CD8-positive, alpha-beta memory T cell (primary cell): Measurements from ENCODE around the gene RNF121. TPM values are rescaled to one million over a fixed set of nuclear protein-coding genes. Genes with fewer than 3 reads are reported as not detected.

Source experiments
- CTCF ChIA-PET: fragments of 350-600 bp; sonication (Branson Sonifier 250); formaldehyde crosslinking; loops from one replicate; lab custom pipeline; 2021; ENCODE audit warnings: antibody characterized with exemption; lab: Charles Lee
- POLR2A ChIA-PET: fragments of 350-600 bp; sonication (Branson Sonifier 250); formaldehyde crosslinking; loops from one replicate; lab custom pipeline; 2021; ENCODE audit warnings: antibody characterized with exemption; lab: Charles Lee
- DNase-seq, 5 donors: peaks; one replicate each; pipeline versions ENCODE4 v3.0.0 to v3.0.0-alpha.2; 2020 to 2022; ENCODE audit warnings: mixed read lengths in 1 of 5
- H3K27ac ChIP-seq: one replicate; pipeline ENCODE4 v1.7.0; 2013; ENCODE audit warnings: low read depth, mild to moderate bottlenecking, low read length, moderate library complexity
- H3K27me3 ChIP-seq: 2 replicates; pipeline ENCODE4 v1.7.0; 2013; ENCODE audit warnings: low read length, mild to moderate bottlenecking; ENCODE audit not compliant: insufficient read depth, poor library complexity, severe bottlenecking
- H3K36me3 ChIP-seq: 2 replicates; pipeline ENCODE4 v1.7.0; 2013; ENCODE audit warnings: mild to moderate bottlenecking, low read length, moderate library complexity; ENCODE audit not compliant: insufficient read depth
- H3K4me1 ChIP-seq: 2 replicates; pipeline ENCODE4 v1.7.0; 2013; ENCODE audit warnings: mild to moderate bottlenecking, low read length, moderate library complexity; ENCODE audit not compliant: insufficient read depth
- H3K4me3 ChIP-seq: 2 replicates; pipeline ENCODE4 v1.7.0; 2013; ENCODE audit warnings: mild to moderate bottlenecking, low read length
- H3K9me3 ChIP-seq: 2 replicates; pipeline ENCODE4 v1.7.0; 2013; ENCODE audit warnings: mild to moderate bottlenecking, low read length
- H3K27ac Mint-ChIP-seq, 8 donors: one replicate each; pipeline ENCODE4 v1.8.0; 2020 to 2021; ENCODE audit warnings: mixed read lengths in 8 of 8, mild to moderate bottlenecking in 6 of 8, inconsistent platforms in 3 of 8, moderate library complexity in 3 of 8
- H3K27me3 Mint-ChIP-seq, 2 donors: one replicate each; pipeline ENCODE4 v1.8.0; 2020 to 2021; ENCODE audit warnings: mixed read lengths in 2 of 2, mild to moderate bottlenecking in 1 of 2, moderate library complexity in 1 of 2
- H3K36me3 Mint-ChIP-seq, 3 donors: one replicate each; pipeline ENCODE4 v1.8.0; 2020 to 2021; ENCODE audit warnings: mixed read lengths in 3 of 3, inconsistent platforms in 1 of 3, mild to moderate bottlenecking in 1 of 3
- H3K4me1 Mint-ChIP-seq, 3 donors: one replicate each; pipeline ENCODE4 v1.8.0; 2020 to 2021; ENCODE audit warnings: mixed read lengths in 3 of 3, inconsistent platforms in 1 of 3, mild to moderate bottlenecking in 1 of 3
- H3K4me3 Mint-ChIP-seq, 7 donors: one replicate each; pipeline ENCODE4 v1.8.0; 2020 to 2021; ENCODE audit warnings: mixed read lengths in 7 of 7, mild to moderate bottlenecking in 6 of 7, moderate library complexity in 4 of 7, inconsistent platforms in 2 of 7
- H3K9me3 Mint-ChIP-seq, 5 donors: one replicate each; pipeline ENCODE4 v1.8.0; 2020 to 2022; ENCODE audit warnings: mixed read lengths in 5 of 5, mild to moderate bottlenecking in 3 of 5, moderate library complexity in 2 of 5, inconsistent platforms in 1 of 5
- polyA plus RNA-seq: library from polyadenylated mRNA; unstranded; fragments of 300-500 nt; fragmentation: Illumina TruSeq; gene quantifications from one replicate; pipeline ENCODE4 v1.2.3, GENCODE V29; 2021
- total RNA-seq, 2 experiments: library from RNA; stranded (reverse); gene quantifications; one replicate each; pipeline ENCODE4 v1.2.3, GENCODE V29; 2021

The RNF121 gene
- total and polyA plus RNA-seq, 3 experiments from 2014 or later, result 9.4 to 62.1 (median 57.3) TPM

DNA sequence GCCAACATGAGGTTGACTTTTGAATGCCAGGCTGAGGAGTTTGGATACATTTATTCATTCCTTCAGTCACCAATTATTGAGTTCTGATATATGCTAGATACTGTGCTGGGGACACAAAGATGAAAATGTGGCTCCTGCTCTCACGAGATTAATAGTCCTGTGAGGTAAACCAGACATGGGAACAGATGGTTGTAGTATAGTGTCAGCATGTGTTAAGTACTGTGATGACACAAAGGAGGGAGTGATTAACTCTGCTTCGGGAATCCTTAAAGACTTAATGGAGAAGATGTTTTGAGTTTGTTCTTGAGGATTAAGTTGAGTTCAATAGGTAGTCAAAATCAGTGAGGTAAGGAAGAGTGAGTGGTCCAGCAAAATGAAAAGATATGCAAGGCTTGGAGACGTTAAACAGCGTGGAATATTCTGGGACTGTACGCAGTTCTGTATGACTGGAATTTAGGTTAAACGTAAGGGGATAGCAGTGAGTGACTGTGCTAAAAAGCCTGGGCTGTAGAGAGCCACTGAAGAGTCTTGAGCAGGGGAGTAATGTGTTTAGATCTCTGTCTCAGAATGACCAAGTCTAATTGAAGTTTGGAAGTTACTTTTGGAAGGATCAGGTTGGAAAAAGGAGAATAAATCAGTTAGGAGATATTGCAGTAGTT is 11.8 kb downstream of the RNF121 start:
- Mint-ChIP-seq H3K4me3 (no peak overlapping the region), H3K4me1 (peaks cover 10 to 23% (median 23%) of the 10 kb centered on the region in 3 donors), H3K27me3 (no peaks in the 10 kb centered on the region), H3K27ac (no peak overlapping the region), H3K36me3 (peaks cover 0 to 24% (median 9%) of the 10 kb centered on the region in 3 donors), H3K9me3 (no peaks in the 10 kb centered on the region)
- Histone ChIP-seq H3K27me3 (no peaks in the 10 kb centered on the region), H3K27ac (no peak overlapping the region), H3K4me1 (no peaks in the 10 kb centered on the region), H3K36me3 (no peaks in the 10 kb centered on the region), H3K4me3 (no peak overlapping the region), H3K9me3 (no peaks in the 10 kb centered on the region)
- POLR2A ChIA-PET, result no interaction called here
- CTCF ChIA-PET, result no interaction called here
- no peak for DNase-seq

DNA sequence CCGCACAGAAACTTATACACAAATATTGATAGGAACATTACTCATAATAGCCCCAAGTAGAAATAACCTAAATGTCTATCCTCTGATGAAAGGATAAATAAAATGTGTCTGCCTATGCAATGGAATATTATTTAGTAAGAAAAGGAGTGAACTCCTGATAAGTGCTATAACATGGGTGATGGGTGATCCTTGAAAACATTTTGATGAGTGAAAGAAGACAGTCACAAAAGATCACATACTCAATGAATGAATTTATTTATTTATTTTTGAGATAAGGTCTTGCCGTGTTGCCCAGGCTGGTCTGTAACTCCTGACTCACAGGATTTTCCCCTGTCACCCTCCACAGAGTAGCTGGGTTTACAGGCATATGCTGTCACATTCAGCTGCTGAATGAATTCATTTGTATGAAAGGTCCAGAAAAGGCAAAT is 17.3 kb downstream of the RNF121 start:
- Histone ChIP-seq H3K4me1 (no peaks in the 10 kb centered on the region), H3K27me3 (no peaks in the 10 kb centered on the region), H3K4me3 (no peak overlapping the region), H3K27ac (no peak overlapping the region), H3K36me3 (no peaks in the 10 kb centered on the region), H3K9me3 (no peaks in the 10 kb centered on the region)
- Mint-ChIP-seq H3K4me3 (no peak overlapping the region), H3K36me3 (peaks cover 0 to 12% (median 1%) of the 10 kb centered on the region in 3 donors), H3K27me3 (no peaks in the 10 kb centered on the region), H3K27ac (peak overlapping the region in 2 of 8 donors; percentile 15 to 39), H3K9me3 (no peaks in the 10 kb centered on the region), H3K4me1 (peaks cover 15 to 33% (median 28%) of the 10 kb centered on the region in 3 donors)
- DNase-seq, result no peak
- ChIA-PET POLR2A (no interaction called here), CTCF (no interaction called here)

DNA sequence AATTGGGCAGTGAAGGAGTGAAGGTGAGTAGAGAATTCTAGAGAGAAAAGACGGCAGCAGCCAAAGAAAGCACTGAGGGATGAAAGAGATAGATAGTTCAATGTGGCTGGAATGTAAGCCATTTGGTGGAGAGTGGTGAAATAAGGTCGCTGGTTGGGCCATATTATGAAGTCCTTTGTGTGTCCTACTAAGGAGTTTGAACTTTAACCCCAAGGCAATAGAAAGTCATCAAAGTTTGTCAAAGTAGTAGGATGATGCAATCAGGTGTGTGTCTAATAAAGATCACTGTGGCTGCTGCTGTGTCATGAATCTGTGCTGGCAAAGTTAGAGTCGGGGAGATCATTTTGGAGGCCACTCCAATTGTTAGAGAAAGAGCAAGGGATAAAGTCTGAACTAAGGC is 18.7 kb downstream of the RNF121 start:
- Histone ChIP-seq H3K27me3 (no peaks in the 10 kb centered on the region), H3K27ac (no peak overlapping the region), H3K4me1 (no peaks in the 10 kb centered on the region), H3K36me3 (no peaks in the 10 kb centered on the region), H3K4me3 (no peak overlapping the region), H3K9me3 (no peaks in the 10 kb centered on the region)
- H3K9me3 Mint-ChIP-seq, result no peaks in the 10 kb centered on the region
- no peaks in the 10 kb centered on the region for H3K27me3 Mint-ChIP-seq
- H3K27ac Mint-ChIP-seq, result peak overlapping the region in 1 of 8 donors; percentile 47
- DNase-seq, result no peak
- peaks cover 0 to 12% (median 1%) of the 10 kb centered on the region in 3 donors for H3K36me3 Mint-ChIP-seq
- H3K4me1 Mint-ChIP-seq, result peaks cover 17 to 36% (median 28%) of the 10 kb centered on the region in 3 donors
- H3K4me3 Mint-ChIP-seq, result no peak overlapping the region
- CTCF ChIA-PET, result no interaction called here
- POLR2A ChIA-PET, result no interaction called here

DNA sequence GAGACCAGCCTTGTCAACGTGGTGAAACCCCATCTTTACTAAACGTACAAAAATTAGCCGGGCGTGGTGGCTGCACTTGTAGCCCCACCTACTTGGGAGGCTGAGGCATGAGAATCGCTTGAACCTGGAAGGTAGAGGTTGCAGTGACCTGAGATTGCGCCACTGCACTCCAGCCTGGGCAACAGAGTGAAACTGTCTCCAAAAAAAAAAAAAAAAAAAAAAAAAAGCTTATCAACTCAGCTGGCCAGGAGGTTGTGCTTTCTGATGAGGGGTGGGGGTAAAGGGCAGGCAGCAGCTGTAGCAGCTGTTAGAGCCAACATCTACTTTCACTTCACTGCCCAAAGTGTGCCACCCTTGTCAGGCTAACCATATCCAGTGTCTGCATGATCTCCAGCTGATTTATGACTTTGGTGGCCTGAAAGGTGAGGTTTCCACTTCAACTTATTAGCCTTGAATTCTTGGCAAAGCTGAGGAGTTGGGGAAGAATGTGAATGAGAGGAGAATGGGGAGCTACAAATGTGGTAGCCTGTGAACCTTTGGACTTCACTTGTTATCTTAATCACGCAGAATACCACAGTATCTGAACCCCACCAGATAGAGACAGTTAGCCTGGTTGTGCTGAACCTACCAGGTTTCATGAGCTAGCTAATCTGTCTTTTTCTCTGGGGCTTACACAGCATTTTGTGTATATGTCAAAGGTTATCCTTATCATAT is 19.6 kb downstream of the RNF121 start:
- ChIA-PET POLR2A (no interaction called here), CTCF (interaction anchor here (1.0 kb wide), 1 partner anchor 28 kb away, joined by 4 read pairs; no protein-coding TSS in a partner anchor)
- no peak for DNase-seq
- Histone ChIP-seq H3K36me3 (no peaks in the 10 kb centered on the region), H3K27ac (no peak overlapping the region), H3K4me1 (no peaks in the 10 kb centered on the region), H3K27me3 (no peaks in the 10 kb centered on the region), H3K9me3 (no peaks in the 10 kb centered on the region), H3K4me3 (no peak overlapping the region)
- Mint-ChIP-seq H3K27ac (peak overlapping the region in 1 of 8 donors; percentile 71), H3K9me3 (no peaks in the 10 kb centered on the region), H3K4me1 (peaks cover 17 to 36% (median 26%) of the 10 kb centered on the region in 3 donors), H3K4me3 (no peak overlapping the region), H3K36me3 (peaks cover 0 to 12% (median 1%) of the 10 kb centered on the region in 3 donors), H3K27me3 (no peaks in the 10 kb centered on the region)

DNA sequence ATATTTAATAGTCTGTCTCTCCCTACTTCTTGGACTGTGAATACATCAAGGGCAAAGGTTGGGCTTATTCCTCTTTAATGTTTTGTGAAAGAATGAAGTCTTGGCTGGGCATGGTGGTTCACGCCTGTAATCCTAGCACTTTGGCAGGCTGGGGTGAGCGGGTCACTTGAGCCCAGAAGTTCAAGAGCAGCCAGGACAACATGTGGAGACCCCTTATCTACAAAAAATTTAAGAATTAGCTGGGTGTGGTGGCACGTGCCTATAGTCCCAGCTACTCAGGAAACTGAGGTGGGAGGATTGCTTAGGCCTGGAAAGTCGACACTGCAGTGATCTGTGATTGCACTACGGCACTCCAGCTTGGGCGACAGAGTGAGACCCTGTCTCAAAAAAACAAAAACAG is 20.2 kb downstream of the RNF121 start:
- H3K4me3 ChIP-seq, result no peak overlapping the region
- POLR2A ChIA-PET, result no interaction called here
- no peak for DNase-seq
- no peaks in the 10 kb centered on the region for H3K9me3 Mint-ChIP-seq
- H3K27me3 Mint-ChIP-seq, result no peaks in the 10 kb centered on the region
- no peaks in the 10 kb centered on the region for H3K36me3 ChIP-seq
- no peaks in the 10 kb centered on the region for H3K9me3 ChIP-seq
- peaks cover 0 to 12% (median 1%) of the 10 kb centered on the region in 3 donors for H3K36me3 Mint-ChIP-seq
- H3K4me1 Mint-ChIP-seq, result peaks cover 21 to 38% (median 27%) of the 10 kb centered on the region in 3 donors
- CTCF ChIA-PET, result interaction anchor here (1.0 kb wide), 1 partner anchor 28 kb away, joined by 4 read pairs; no protein-coding TSS in a partner anchor
- H3K4me1 ChIP-seq, result no peaks in the 10 kb centered on the region
- no peak overlapping the region for H3K27ac ChIP-seq
- no peaks in the 10 kb centered on the region for H3K27me3 ChIP-seq
- H3K27ac Mint-ChIP-seq, result peak overlapping the region in 1 of 8 donors; percentile 38
- H3K4me3 Mint-ChIP-seq, result no peak overlapping the region

DNA sequence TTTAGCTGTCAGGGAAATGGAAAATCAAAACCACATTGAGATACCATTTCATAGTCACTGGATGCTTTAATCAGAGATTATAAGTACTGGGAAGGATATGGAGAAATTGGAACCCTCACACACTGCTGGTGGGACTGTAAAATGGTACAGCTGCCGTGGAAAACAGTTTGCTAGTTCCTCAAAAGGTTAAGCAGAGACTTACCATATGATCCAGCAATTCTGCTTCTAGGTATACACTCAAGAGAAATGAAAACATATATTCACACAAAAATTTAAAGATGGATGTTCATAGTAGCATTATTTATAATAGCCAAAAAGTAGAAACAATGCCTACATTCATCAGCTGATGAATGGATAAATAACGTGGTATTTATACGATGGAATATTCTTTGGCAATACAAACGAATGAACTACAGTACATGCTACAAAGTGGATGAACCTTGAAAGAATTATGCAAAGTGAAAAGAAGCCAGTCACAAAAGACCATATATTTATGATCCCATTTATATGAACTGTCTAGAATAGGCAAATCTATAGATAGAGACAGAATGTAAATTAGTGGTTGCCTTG is 23.0 kb downstream of the RNF121 start:
- Histone ChIP-seq H3K4me1 (no peaks in the 10 kb centered on the region), H3K4me3 (no peak overlapping the region), H3K27ac (no peak overlapping the region), H3K27me3 (no peaks in the 10 kb centered on the region), H3K36me3 (no peaks in the 10 kb centered on the region), H3K9me3 (no peaks in the 10 kb centered on the region)
- H3K27me3 Mint-ChIP-seq, result no peaks in the 10 kb centered on the region
- ChIA-PET POLR2A (no interaction called here), CTCF (no interaction called here)
- peak overlapping the region in 1 of 8 donors; percentile 37 for H3K27ac Mint-ChIP-seq
- no peak overlapping the region for H3K4me3 Mint-ChIP-seq
- DNase-seq, result no peak
- no peaks in the 10 kb centered on the region for H3K9me3 Mint-ChIP-seq
- H3K36me3 Mint-ChIP-seq, result peaks cover 0 to 3% (median 1%) of the 10 kb centered on the region in 3 donors
- peaks cover 27 to 50% (median 46%) of the 10 kb centered on the region in 3 donors for H3K4me1 Mint-ChIP-seq

DNA sequence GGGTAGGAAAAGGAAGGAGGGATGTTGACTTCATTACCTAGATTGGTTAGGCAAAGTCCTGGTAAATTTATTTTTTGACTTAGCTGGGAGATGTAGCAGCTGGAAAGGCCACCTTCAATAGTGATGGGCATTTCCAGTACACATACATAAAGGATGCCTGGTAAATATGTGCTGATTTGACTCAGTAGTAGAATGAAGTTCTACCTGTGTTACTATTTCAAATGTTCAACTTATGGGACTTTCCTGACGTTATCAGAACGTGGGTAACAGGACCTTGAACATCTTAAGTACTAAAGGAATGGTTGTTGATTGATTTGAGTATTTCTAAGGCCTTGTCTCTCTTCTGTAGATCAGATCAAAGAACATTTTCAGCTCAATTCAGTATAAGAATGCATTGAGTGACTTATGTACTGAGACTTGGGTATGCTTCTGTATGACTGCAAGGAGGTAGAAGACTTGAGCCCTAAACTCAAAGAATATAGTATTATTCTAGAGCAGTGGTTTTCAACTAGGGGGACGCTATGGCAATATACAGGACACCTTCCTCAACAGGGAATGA is 27.1 kb downstream of the RNF121 start:
- H3K36me3 Mint-ChIP-seq, result peaks cover 5 to 19% (median 6%) of the 10 kb centered on the region in 3 donors
- no peak overlapping the region for H3K4me3 Mint-ChIP-seq
- ChIA-PET CTCF (no interaction called here), POLR2A (no interaction called here)
- Histone ChIP-seq H3K27ac (no peak overlapping the region), H3K9me3 (no peaks in the 10 kb centered on the region), H3K4me3 (no peak overlapping the region), H3K36me3 (peaks cover 9% of the 10 kb centered on the region), H3K4me1 (no peaks in the 10 kb centered on the region), H3K27me3 (no peaks in the 10 kb centered on the region)
- DNase-seq, result no peak
- H3K9me3 Mint-ChIP-seq, result no peaks in the 10 kb centered on the region
- H3K27ac Mint-ChIP-seq, result peak overlapping the region in 3 of 8 donors; percentile 3 to 45 (median 38)
- H3K27me3 Mint-ChIP-seq, result no peaks in the 10 kb centered on the region
- H3K4me1 Mint-ChIP-seq, result peaks cover 23 to 49% (median 48%) of the 10 kb centered on the region in 3 donors
